ENCODE data around the gene FAM210A.

The FAM210A gene

GRCh38 chr18:13638719-13639595, 87.4 kb downstream of the FAM210A start:
- Histone ChIP-seq H3K36me3 (ENCODE audit: control insufficient read depth, insufficient read depth, low read length) (no peaks in the 10 kb centered on the region), H3K27me3 (ENCODE audit: control insufficient read depth, insufficient read depth, low read length) (peaks cover 12% of the 10 kb centered on the region), H3K9me3 (ENCODE audit: control insufficient read depth, low read length) (no peaks in the 10 kb centered on the region), H3K4me1 (ENCODE audit: control insufficient read depth, insufficient read depth, low read length) (no peaks in the 10 kb centered on the region), H3K4me3 (ENCODE audit: low read length) (no peak overlapping the region), H3K9ac (ENCODE audit: low read length) (no peak overlapping the region)

GRCh38 chr18:13635046-13635445, 91.3 kb downstream of the FAM210A start:
- H3K9ac ChIP-seq (ENCODE audit: low read length): no peak overlapping the region
- no peaks in the 10 kb centered on the region for H3K4me1 ChIP-seq (ENCODE audit: control insufficient read depth, insufficient read depth, low read length)
- H3K9me3 ChIP-seq (ENCODE audit: control insufficient read depth, low read length): no peaks in the 10 kb centered on the region
- no peaks in the 10 kb centered on the region for H3K36me3 ChIP-seq (ENCODE audit: control insufficient read depth, insufficient read depth, low read length)
- H3K4me3 ChIP-seq (ENCODE audit: low read length): no peak overlapping the region
- H3K27me3 ChIP-seq (ENCODE audit: control insufficient read depth, insufficient read depth, low read length): no peaks in the 10 kb centered on the region

- Histone ChIP-seq H3K27me3 (ENCODE audit: control insufficient read depth, insufficient read depth, low read length) (no peaks in the 10 kb centered on the region), H3K36me3 (ENCODE audit: control insufficient read depth, insufficient read depth, low read length) (no peaks in the 10 kb centered on the region), H3K4me3 (ENCODE audit: low read length) (no peak overlapping the region), H3K9ac (ENCODE audit: low read length) (no peak overlapping the region), H3K9me3 (ENCODE audit: control insufficient read depth, low read length) (no peaks in the 10 kb centered on the region), H3K4me1 (ENCODE audit: control insufficient read depth, insufficient read depth, low read length) (no peaks in the 10 kb centered on the region)
These were observed 92.7 kb downstream of the FAM210A start for GRCh38 chr18:13633700-13634099.

- H3K9ac ChIP-seq (ENCODE audit: low read length): no peak overlapping the region
- H3K36me3 ChIP-seq (ENCODE audit: control insufficient read depth, insufficient read depth, low read length): no peaks in the 10 kb centered on the region
- no peaks in the 10 kb centered on the region for H3K4me1 ChIP-seq (ENCODE audit: control insufficient read depth, insufficient read depth, low read length)
These were observed 95.6 kb downstream of the FAM210A start for GRCh38 chr18:13630716-13631268.

GRCh38 chr18:13629841-13630715, 96.3 kb downstream of the FAM210A start:
- Histone ChIP-seq H3K9ac (ENCODE audit: low read length) (no peak overlapping the region), H3K27me3 (ENCODE audit: control insufficient read depth, insufficient read depth, low read length) (no peaks in the 10 kb centered on the region), H3K4me3 (ENCODE audit: low read length) (no peak overlapping the region), H3K36me3 (ENCODE audit: control insufficient read depth, insufficient read depth, low read length) (no peaks in the 10 kb centered on the region), H3K4me1 (ENCODE audit: control insufficient read depth, insufficient read depth, low read length) (no peaks in the 10 kb centered on the region), H3K9me3 (ENCODE audit: control insufficient read depth, low read length) (no peaks in the 10 kb centered on the region)

More at GRCh38 chr18:13630716-13631268, 95.6 kb downstream of the FAM210A start:
- no peak overlapping the region for H3K4me3 ChIP-seq (ENCODE audit: low read length)
- H3K27me3 ChIP-seq (ENCODE audit: control insufficient read depth, insufficient read depth, low read length): no peaks in the 10 kb centered on the region
- no peaks in the 10 kb centered on the region for H3K9me3 ChIP-seq (ENCODE audit: control insufficient read depth, low read length)

GRCh38 chr18:13628211-13628610, 98.1 kb downstream of the FAM210A start:
- H3K36me3 ChIP-seq (ENCODE audit: control insufficient read depth, insufficient read depth, low read length): no peaks in the 10 kb centered on the region
- H3K4me1 ChIP-seq (ENCODE audit: control insufficient read depth, insufficient read depth, low read length): no peaks in the 10 kb centered on the region
- no peak overlapping the region for H3K9ac ChIP-seq (ENCODE audit: low read length)
- no peak overlapping the region for H3K4me3 ChIP-seq (ENCODE audit: low read length)
- H3K27me3 ChIP-seq (ENCODE audit: control insufficient read depth, insufficient read depth, low read length): no peaks in the 10 kb centered on the region
- no peaks in the 10 kb centered on the region for H3K9me3 ChIP-seq (ENCODE audit: control insufficient read depth, low read length)

- Histone ChIP-seq H3K27me3 (ENCODE audit: control insufficient read depth, insufficient read depth, low read length) (no peaks in the 10 kb centered on the region), H3K9me3 (ENCODE audit: control insufficient read depth, low read length) (no peaks in the 10 kb centered on the region), H3K4me3 (ENCODE audit: low read length) (no peak overlapping the region), H3K36me3 (ENCODE audit: control insufficient read depth, insufficient read depth, low read length) (no peaks in the 10 kb centered on the region), H3K9ac (ENCODE audit: low read length) (no peak overlapping the region), H3K4me1 (ENCODE audit: control insufficient read depth, insufficient read depth, low read length) (no peaks in the 10 kb centered on the region)
These were observed 98.7 kb downstream of the FAM210A start for GRCh38 chr18:13627639-13628038.

- Histone ChIP-seq H3K9me3 (ENCODE audit: control insufficient read depth, low read length) (no peaks in the 10 kb centered on the region), H3K4me1 (ENCODE audit: control insufficient read depth, insufficient read depth, low read length) (no peaks in the 10 kb centered on the region), H3K36me3 (ENCODE audit: control insufficient read depth, insufficient read depth, low read length) (no peaks in the 10 kb centered on the region), H3K27me3 (ENCODE audit: control insufficient read depth, insufficient read depth, low read length) (no peaks in the 10 kb centered on the region), H3K9ac (ENCODE audit: low read length) (no peak overlapping the region), H3K4me3 (ENCODE audit: low read length) (no peak overlapping the region)
These were observed 99.8 kb downstream of the FAM210A start for GRCh38 chr18:13626544-13626908.

- no peaks in the 10 kb centered on the region for H3K9me3 ChIP-seq (ENCODE audit: control insufficient read depth, low read length)
- H3K4me1 ChIP-seq (ENCODE audit: control insufficient read depth, insufficient read depth, low read length): no peaks in the 10 kb centered on the region
- H3K36me3 ChIP-seq (ENCODE audit: control insufficient read depth, insufficient read depth, low read length): no peaks in the 10 kb centered on the region
- H3K9ac ChIP-seq (ENCODE audit: low read length): no peak overlapping the region
- H3K27me3 ChIP-seq (ENCODE audit: control insufficient read depth, insufficient read depth, low read length): no peaks in the 10 kb centered on the region
- no peak overlapping the region for H3K4me3 ChIP-seq (ENCODE audit: low read length)
These were observed 100.4 kb downstream of the FAM210A start for GRCh38 chr18:13625843-13626543.

- Histone ChIP-seq H3K4me1 (ENCODE audit: control insufficient read depth, insufficient read depth, low read length) (no peaks in the 10 kb centered on the region), H3K27me3 (ENCODE audit: control insufficient read depth, insufficient read depth, low read length) (no peaks in the 10 kb centered on the region), H3K36me3 (ENCODE audit: control insufficient read depth, insufficient read depth, low read length) (no peaks in the 10 kb centered on the region), H3K4me3 (ENCODE audit: low read length) (no peak overlapping the region), H3K9me3 (ENCODE audit: control insufficient read depth, low read length) (no peaks in the 10 kb centered on the region), H3K9ac (ENCODE audit: low read length) (no peak overlapping the region)
These were observed 101.0 kb downstream of the FAM210A start for GRCh38 chr18:13625355-13625754.

- Histone ChIP-seq H3K9me3 (ENCODE audit: control insufficient read depth, low read length) (no peaks in the 10 kb centered on the region), H3K4me3 (ENCODE audit: low read length) (no peak overlapping the region), H3K27me3 (ENCODE audit: control insufficient read depth, insufficient read depth, low read length) (no peaks in the 10 kb centered on the region), H3K36me3 (ENCODE audit: control insufficient read depth, insufficient read depth, low read length) (no peaks in the 10 kb centered on the region), H3K9ac (ENCODE audit: low read length) (no peak overlapping the region), H3K4me1 (ENCODE audit: control insufficient read depth, insufficient read depth, low read length) (no peaks in the 10 kb centered on the region)
These were observed 101.7 kb downstream of the FAM210A start for GRCh38 chr18:13624563-13625237.

Data from mucosa of stomach (tissue), 1 donor.